OCI-LY1 (cell line): ENCODE results near the gene RANBP17.

Experiments
- EZH2 ChIP-seq: fragments of 200-600 bp; sonication (generic), shearing (Covaris generic); IDR thresholded peaks from 2 replicates; pipeline ENCODE4 v1.8.0; 2017; ENCODE audit warnings: borderline replicate concordance, mixed run types, mild to moderate bottlenecking, antibody characterized with exemption, low read length, moderate library complexity, mixed read lengths
- TF ChIP-seq, protein P1 (sequence below): fragments of 200-600 bp; sonication (generic), shearing (Covaris generic); IDR thresholded peaks from 2 replicates; pipeline ENCODE4 v1.5.1; 2017; ENCODE audit warnings: mild to moderate bottlenecking, antibody characterized with exemption, low read length, moderate library complexity, mixed read lengths

DNA sequence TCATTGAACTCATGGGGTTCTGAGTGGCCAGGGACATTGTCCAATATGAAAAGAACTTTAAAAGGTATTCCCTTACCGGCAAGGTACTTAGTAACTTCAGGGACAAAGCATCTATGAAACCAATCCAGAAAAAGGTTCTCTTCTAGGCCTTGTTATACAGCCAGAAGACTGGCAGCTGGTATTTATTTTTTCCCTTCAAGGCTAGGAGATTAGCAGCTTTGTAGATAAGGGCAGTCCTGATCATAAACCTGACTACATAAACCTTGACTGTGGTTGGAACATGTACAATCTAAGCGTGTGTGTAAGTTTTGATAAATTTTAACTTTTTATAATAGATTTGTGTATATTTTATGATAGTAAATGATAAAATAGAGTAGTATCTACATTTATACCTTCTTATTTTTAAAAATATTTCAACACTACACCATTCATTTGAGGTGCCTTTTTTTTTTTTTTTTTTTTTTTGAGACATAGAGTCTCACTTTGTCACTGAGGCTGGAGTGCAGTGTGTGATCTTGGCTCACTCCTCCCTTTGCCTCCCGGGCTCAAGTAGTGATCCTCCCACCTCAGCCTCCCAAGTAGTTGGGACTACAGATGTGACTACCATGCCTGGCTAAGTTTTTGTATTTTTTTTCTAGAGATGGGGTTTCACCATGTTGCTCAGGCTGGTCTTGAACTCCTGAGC lies 24.5 kb downstream of the RANBP17 start:
- no peak for TF ChIP-seq EZH2
- TF ChIP-seq, protein P1, sequence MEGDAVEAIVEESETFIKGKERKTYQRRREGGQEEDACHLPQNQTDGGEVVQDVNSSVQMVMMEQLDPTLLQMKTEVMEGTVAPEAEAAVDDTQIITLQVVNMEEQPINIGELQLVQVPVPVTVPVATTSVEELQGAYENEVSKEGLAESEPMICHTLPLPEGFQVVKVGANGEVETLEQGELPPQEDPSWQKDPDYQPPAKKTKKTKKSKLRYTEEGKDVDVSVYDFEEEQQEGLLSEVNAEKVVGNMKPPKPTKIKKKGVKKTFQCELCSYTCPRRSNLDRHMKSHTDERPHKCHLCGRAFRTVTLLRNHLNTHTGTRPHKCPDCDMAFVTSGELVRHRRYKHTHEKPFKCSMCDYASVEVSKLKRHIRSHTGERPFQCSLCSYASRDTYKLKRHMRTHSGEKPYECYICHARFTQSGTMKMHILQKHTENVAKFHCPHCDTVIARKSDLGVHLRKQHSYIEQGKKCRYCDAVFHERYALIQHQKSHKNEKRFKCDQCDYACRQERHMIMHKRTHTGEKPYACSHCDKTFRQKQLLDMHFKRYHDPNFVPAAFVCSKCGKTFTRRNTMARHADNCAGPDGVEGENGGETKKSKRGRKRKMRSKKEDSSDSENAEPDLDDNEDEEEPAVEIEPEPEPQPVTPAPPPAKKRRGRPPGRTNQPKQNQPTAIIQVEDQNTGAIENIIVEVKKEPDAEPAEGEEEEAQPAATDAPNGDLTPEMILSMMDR = no peak
